ENCODE results near the gene SLC2A11. TPM values are rescaled to one million over a fixed set of nuclear protein-coding genes. Genes with fewer than 3 reads are reported as not detected.

The SLC2A11 gene
- total and polyA plus RNA-seq, 2 donors (not counting 1 experiment from before 2014, with no cell fraction given), result 3.9 to 14.9 TPM

DNA sequence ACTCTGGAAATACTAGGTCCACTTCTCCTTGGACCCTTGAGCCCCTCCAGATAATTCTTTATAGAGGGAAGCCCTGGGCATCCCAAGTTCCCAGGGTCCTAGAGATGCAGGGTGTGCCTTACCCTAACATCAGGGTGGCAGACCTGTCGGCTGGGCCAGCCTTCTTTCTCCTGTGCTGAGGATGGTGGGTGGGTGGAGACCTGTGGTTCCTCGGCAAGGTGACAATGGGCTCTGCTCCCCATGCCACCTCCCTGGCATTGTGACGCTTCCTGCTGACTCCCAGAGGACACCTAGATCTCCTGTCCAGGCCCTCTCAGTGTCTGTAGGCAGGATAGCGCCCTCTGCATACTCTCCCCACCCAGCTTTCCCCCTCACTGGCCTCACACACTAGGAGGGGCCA lies 15.1 kb upstream of the SLC2A11 start:
- Histone ChIP-seq H3K27me3 (ENCODE audit: control insufficient read depth, insufficient read depth, low read length) (no peaks in the 10 kb centered on the region), H3K4me2 (ENCODE audit: extremely low read depth, insufficient read depth, low read length) (no peak overlapping the region), H3K27ac (ENCODE audit: insufficient read depth, low read length) (no peak overlapping the region), H3K36me3 (ENCODE audit: control insufficient read depth, insufficient read depth, low read length) (no peaks in the 10 kb centered on the region), H2AFZ (ENCODE audit: low read length) (no peak overlapping the region), H3K79me2 (ENCODE audit: control insufficient read depth, insufficient read depth, low read length) (no peaks in the 10 kb centered on the region), H3K9me3 (ENCODE audit: control insufficient read depth, insufficient read depth, low read depth, low read length) (no peaks in the 10 kb centered on the region), H4K20me1 (ENCODE audit: control insufficient read depth, extremely low read depth, insufficient read depth, low read length) (no peaks in the 10 kb centered on the region), H3K9ac (ENCODE audit: insufficient read depth, low read length) (no peak overlapping the region), H3K4me3 (replicated peaks in 1 of 4; ENCODE audit: control extremely low read depth in 1 of 4, insufficient read depth in 1 of 4, low read depth in 3 of 4, low read length in 4 of 4) (no peak overlapping the region), H3K4me1 (ENCODE audit: control insufficient read depth, extremely low read depth, insufficient read depth, low read length) (peaks cover 9% of the 10 kb centered on the region)
- TF ChIP-seq CTCF (conservative IDR thresholded peaks at IDR 0.05 in 1 of 2, IDR thresholded peaks at IDR 0.05 in 1 of 2; ENCODE audit: low read depth in 1 of 2, low read length in 2 of 2) (no peak), EZH2 (IDR thresholded peaks at IDR 0.05; ENCODE audit: low read length, missing control alignments) (no peak)
- no peak for DNase-seq (ENCODE audit: low read depth in 2 of 2)

DNA sequence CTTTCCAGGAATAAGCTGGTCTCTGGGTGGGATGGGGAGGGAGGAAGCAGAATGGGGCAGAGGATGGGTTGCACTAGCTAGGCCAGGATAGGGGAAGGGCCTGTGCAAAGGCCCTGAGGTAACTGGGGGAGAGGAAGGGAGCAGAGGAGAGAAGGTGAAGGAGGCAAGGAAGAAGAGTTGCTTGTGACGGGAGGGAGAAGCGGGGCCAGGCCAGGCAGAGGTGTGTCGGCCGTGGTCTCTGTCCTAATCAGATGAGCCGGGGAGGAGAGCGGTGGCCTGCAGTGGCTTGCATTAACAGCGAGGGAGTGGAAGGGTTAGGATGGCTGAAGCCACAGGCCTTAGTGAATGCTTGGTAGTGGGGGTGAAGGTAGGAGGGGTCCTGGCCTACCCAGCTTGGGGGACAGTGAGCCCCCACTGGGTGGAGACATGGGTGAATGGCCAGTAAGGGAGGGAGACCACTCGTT lies 12.9 kb upstream of the SLC2A11 start:
- Histone ChIP-seq H3K36me3 (ENCODE audit: control insufficient read depth, insufficient read depth, low read length) (no peaks in the 10 kb centered on the region), H3K79me2 (ENCODE audit: control insufficient read depth, insufficient read depth, low read length) (no peaks in the 10 kb centered on the region), H2AFZ (ENCODE audit: low read length) (no peak overlapping the region), H3K9me3 (ENCODE audit: control insufficient read depth, insufficient read depth, low read depth, low read length) (no peaks in the 10 kb centered on the region), H3K4me3 (replicated peaks in 1 of 4; ENCODE audit: control extremely low read depth in 1 of 4, insufficient read depth in 1 of 4, low read depth in 3 of 4, low read length in 4 of 4) (no peak overlapping the region), H3K27ac (ENCODE audit: insufficient read depth, low read length) (no peak overlapping the region), H3K9ac (ENCODE audit: insufficient read depth, low read length) (no peak overlapping the region), H3K27me3 (ENCODE audit: control insufficient read depth, insufficient read depth, low read length) (no peaks in the 10 kb centered on the region), H3K4me1 (ENCODE audit: control insufficient read depth, extremely low read depth, insufficient read depth, low read length) (peaks cover 12% of the 10 kb centered on the region), H3K4me2 (ENCODE audit: extremely low read depth, insufficient read depth, low read length) (no peak overlapping the region), H4K20me1 (ENCODE audit: control insufficient read depth, extremely low read depth, insufficient read depth, low read length) (no peaks in the 10 kb centered on the region)
- TF ChIP-seq CTCF (conservative IDR thresholded peaks at IDR 0.05 in 1 of 2, IDR thresholded peaks at IDR 0.05 in 1 of 2; ENCODE audit: low read depth in 1 of 2, low read length in 2 of 2), result no peak
- no peak for TF ChIP-seq EZH2 (IDR thresholded peaks at IDR 0.05; ENCODE audit: low read length, missing control alignments)
- no peak for DNase-seq (ENCODE audit: low read depth in 2 of 2)

DNA sequence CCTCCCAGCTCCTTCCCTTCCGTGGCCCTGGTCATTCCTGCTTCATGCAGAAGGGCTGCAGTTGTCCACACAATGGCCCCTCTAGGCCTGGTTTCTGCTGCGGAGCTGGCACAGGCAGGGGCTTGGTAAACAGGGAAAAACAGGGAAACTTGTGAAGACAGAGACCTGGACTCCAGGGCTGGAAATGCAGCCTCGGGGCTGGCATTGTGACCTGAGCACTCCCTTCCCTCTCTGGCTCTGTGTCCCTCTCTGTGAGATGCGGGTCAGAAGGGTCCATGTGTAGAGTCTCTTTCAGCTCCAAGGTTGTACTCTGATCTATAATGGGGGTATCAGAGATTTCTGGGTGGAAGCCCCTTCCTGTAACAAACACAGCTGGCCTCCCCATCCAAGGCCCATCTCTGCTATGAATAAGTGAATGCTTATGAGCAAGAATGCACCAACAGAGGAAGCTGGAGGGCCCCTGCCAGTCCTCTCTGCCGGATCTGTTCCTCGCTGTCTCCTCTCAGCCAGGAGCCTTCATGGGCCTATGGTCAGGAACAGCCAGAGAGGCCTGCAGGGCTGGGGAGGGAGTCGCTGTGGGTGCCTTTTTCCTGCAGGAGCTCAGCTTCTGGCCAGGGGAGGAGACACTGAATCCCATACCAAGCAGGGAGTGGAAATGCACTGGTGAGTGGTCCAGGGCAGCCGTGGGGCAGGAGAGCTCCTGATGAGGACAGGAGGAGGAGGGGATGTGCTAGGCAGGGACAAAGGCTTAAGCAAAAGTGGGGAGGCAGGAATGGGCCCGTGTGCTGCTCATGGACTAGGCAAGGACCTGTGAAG lies 12.2 kb upstream of the SLC2A11 start:
- no peak for TF ChIP-seq EZH2 (IDR thresholded peaks at IDR 0.05; ENCODE audit: low read length, missing control alignments)
- no peak for TF ChIP-seq CTCF (conservative IDR thresholded peaks at IDR 0.05 in 1 of 2, IDR thresholded peaks at IDR 0.05 in 1 of 2; ENCODE audit: low read depth in 1 of 2, low read length in 2 of 2)
- no peaks in the 10 kb centered on the region for H3K9me3 ChIP-seq (ENCODE audit: control insufficient read depth, insufficient read depth, low read depth, low read length)
- no peak overlapping the region for H3K27ac ChIP-seq (ENCODE audit: insufficient read depth, low read length)
- DNase-seq (ENCODE audit: low read depth in 2 of 2), result no peak
- H3K4me2 ChIP-seq (ENCODE audit: extremely low read depth, insufficient read depth, low read length), result no peak overlapping the region
- no peak overlapping the region for H3K4me3 ChIP-seq (replicated peaks in 1 of 4; ENCODE audit: control extremely low read depth in 1 of 4, insufficient read depth in 1 of 4, low read depth in 3 of 4, low read length in 4 of 4)
- no peak overlapping the region for H3K9ac ChIP-seq (ENCODE audit: insufficient read depth, low read length)
- no peaks in the 10 kb centered on the region for H3K36me3 ChIP-seq (ENCODE audit: control insufficient read depth, insufficient read depth, low read length)
- H2AFZ ChIP-seq (ENCODE audit: low read length), result no peak overlapping the region
- no peaks in the 10 kb centered on the region for H4K20me1 ChIP-seq (ENCODE audit: control insufficient read depth, extremely low read depth, insufficient read depth, low read length)
- no peaks in the 10 kb centered on the region for H3K27me3 ChIP-seq (ENCODE audit: control insufficient read depth, insufficient read depth, low read length)
- no peaks in the 10 kb centered on the region for H3K79me2 ChIP-seq (ENCODE audit: control insufficient read depth, insufficient read depth, low read length)
- H3K4me1 ChIP-seq (ENCODE audit: control insufficient read depth, extremely low read depth, insufficient read depth, low read length), result peaks cover 12% of the 10 kb centered on the region
